Heart left ventricle (tissue), 13 donors: ENCODE data around the gene ARHGEF3.

Experiments used
- CTCF ChIP-seq, 12 donors: fragments of 200-600 bp; sonication (generic) in 4 of 12; IDR thresholded peaks; one replicate each; pipeline versions ENCODE4 v1.5.0 to v1.8.0; 2018 to 2022; ENCODE audit warnings: antibody characterized with exemption in 12 of 12, mild to moderate bottlenecking in 5 of 12
- POLR2A ChIP-seq, 2 donors: fragments of 450-650 bp; IDR thresholded peaks; one replicate each; pipeline ENCODE4 v1.6.1; 2017; ENCODE audit warnings: antibody characterized with exemption in 2 of 2, mild to moderate bottlenecking in 2 of 2, moderate library complexity in 2 of 2
- donor health status: ischemic (EF 13 %, LVEDD 7.1; RV severe dilation, severe dysfunction).
- donor health status: DM: no; HTN: yes; CAD: no.
- donor health status: DM: no; HTN: no; CAD: no.
- donor health status: ischemic (EF 25% LVEDD 6.9; RV normal size, moderate dysfunction).
- donor health status: ischemic (EF 25% LVEDD 5.7; RV mildly dilated, moderate dysfunction).
- donor health status: ischemic (EF 35%, LVEDD 5.7; RV mildly dilated, moderate dysfunction).
- donor health status: nonischemic (EF 11% LVEDD 7.7; RV severe dilation, severe dysfunction).
- donor health status: DM: yes; HTN: yes; CAD: no.
- donor health status: PGD.
- donor health status: ischemic (EF 29% LVEDD 5.4; RV normal size, mild dysfunction).
- donor health status: nonischemic (EF 23%, LVEDD 6.1; RV moderate dilation, normal function).

- no peak for TF ChIP-seq CTCF (IDR thresholded peaks at IDR 0.05)
- no peak for TF ChIP-seq POLR2A (IDR thresholded peaks at IDR 0.05)
These were observed 13.2 kb downstream of the ARHGEF3 start for GRCh38 chr3:56788521-56788920.
